GM19452 (cell line): Measurements from ENCODE around the gene ARHGAP35.
"Not testable (repeated sequence)": the region's sequence is repeated elsewhere in the genome, so short reads cannot be mapped to it uniquely, and the experiment has no call there.

Experiments used
- ATAC-seq: cut with Tn5 transposase; IDR thresholded peaks from one replicate; pipeline ENCODE4 v1.9.1; 2021; ENCODE audit not compliant: unreplicated experiment

Gene ARHGAP35

GRCh38 chr19:46868025-46868802 lies 7.4 kb downstream of the ARHGAP35 start:
- ATAC-seq: no peak

- ATAC-seq: not testable (repeated sequence)
These were observed 10.4 kb downstream of the ARHGAP35 start for GRCh38 chr19:46871173-46871572.

GRCh38 chr19:46872967-46873366 lies 12.2 kb downstream of the ARHGAP35 start:
- no peak for ATAC-seq

- ATAC-seq: no peak
These were observed 14.4 kb downstream of the ARHGAP35 start for GRCh38 chr19:46875234-46875633.

GRCh38 chr19:46875657-46876056 lies 14.9 kb downstream of the ARHGAP35 start:
- no peak for ATAC-seq

- ATAC-seq: no peak
These were observed 18.0 kb downstream of the ARHGAP35 start for GRCh38 chr19:46878613-46879375.

- ATAC-seq: no peak
These were observed 19.6 kb downstream of the ARHGAP35 start for GRCh38 chr19:46880431-46880830.

GRCh38 chr19:46881092-46881491 lies 20.3 kb downstream of the ARHGAP35 start:
- no peak for ATAC-seq

GRCh38 chr19:46882034-46882433 lies 21.2 kb downstream of the ARHGAP35 start:
- no peak for ATAC-seq

- not testable (repeated sequence) for ATAC-seq
These were observed 22.0 kb downstream of the ARHGAP35 start for GRCh38 chr19:46882751-46883150.

- no peak for ATAC-seq
These were observed 24.6 kb downstream of the ARHGAP35 start for GRCh38 chr19:46885411-46885810.

- ATAC-seq: no peak
These were observed 25.9 kb downstream of the ARHGAP35 start for GRCh38 chr19:46886546-46887239.

GRCh38 chr19:46887240-46887782 lies 26.5 kb downstream of the ARHGAP35 start:
- ATAC-seq: no peak

- ATAC-seq: no peak
These were observed 29.8 kb downstream of the ARHGAP35 start for GRCh38 chr19:46890423-46891170.

GRCh38 chr19:46892252-46893179 lies 31.7 kb downstream of the ARHGAP35 start:
- ATAC-seq: no peak

- ATAC-seq: no peak
These were observed 35.4 kb downstream of the ARHGAP35 start for GRCh38 chr19:46896076-46896794.

GRCh38 chr19:46898731-46899130 lies 37.9 kb downstream of the ARHGAP35 start:
- ATAC-seq: no peak

GRCh38 chr19:46900341-46900740 lies 39.5 kb downstream of the ARHGAP35 start:
- ATAC-seq: no peak
